Left kidney (tissue), 8 donors: ENCODE data around the gene FBXW10. TPM values are rescaled to one million over a fixed set of nuclear protein-coding genes. Genes with fewer than 3 reads are reported as not detected.
"Not testable (repeated sequence)": the region's sequence is repeated elsewhere in the genome, so short reads cannot be mapped to it uniquely, and the experiment has no call there.

Experiments
- DNase-seq: peaks from one replicate; pipeline ENCODE4 v3.0.0-alpha.2; 2013
- long read RNA-seq, 8 donors: transcript quantifications; one replicate each; lab custom pipeline, GENCODE V29; 2026
- polyA plus RNA-seq: library from polyadenylated mRNA; unstranded; fragments of 120-200 nt; gene quantifications from one replicate; pipeline ENCODE4 v1.2.1, GENCODE V29; 2013; ENCODE audit not compliant: insufficient read length

Gene FBXW10, protein sequence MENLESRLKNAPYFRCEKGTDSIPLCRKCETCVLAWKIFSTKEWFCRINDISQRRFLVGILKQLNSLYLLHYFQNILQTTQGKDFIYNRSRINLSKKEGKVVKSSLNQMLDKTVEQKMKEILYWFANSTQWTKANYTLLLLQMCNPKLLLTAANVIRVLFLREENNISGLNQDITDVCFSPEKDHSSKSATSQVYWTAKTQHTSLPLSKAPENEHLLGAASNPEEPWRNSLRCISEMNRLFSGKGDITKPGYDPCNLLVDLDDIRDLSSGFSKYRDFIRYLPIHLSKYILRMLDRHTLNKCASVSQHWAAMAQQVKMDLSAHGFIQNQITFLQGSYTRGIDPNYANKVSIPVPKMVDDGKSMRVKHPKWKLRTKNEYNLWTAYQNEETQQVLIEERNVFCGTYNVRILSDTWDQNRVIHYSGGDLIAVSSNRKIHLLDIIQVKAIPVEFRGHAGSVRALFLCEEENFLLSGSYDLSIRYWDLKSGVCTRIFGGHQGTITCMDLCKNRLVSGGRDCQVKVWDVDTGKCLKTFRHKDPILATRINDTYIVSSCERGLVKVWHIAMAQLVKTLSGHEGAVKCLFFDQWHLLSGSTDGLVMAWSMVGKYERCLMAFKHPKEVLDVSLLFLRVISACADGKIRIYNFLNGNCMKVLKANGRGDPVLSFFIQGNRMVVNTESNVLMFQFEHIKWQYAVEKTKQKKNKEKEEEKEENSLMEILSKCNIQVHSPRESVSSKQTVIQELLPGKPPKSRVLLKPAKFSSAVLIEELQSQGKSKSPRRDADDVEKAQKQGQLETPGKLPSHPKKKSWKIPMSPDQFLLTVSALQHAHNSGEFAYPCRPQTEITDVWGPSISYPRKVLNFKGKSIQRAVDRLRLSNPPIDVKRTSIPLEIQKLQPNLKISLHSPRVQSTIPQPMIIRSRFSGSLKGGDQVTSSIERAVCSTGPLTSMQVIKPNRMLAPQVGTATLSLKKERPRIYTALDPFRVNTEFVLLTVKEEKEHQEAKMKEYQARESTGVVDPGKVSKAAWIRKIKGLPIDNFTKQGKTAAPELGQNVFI
- polyA plus RNA-seq: 1.0 TPM
- long read RNA-seq, donor 1: 0 reads
- long read RNA-seq, donor 2: 0 reads
- long read RNA-seq, donor 3: 0 reads
- long read RNA-seq, donor 4: 0 reads
- long read RNA-seq, donor 5: 0 reads
- long read RNA-seq, donor 6: 0 reads
- long read RNA-seq, donor 7: 0 reads
- long read RNA-seq, donor 8: 0 reads

DNA sequence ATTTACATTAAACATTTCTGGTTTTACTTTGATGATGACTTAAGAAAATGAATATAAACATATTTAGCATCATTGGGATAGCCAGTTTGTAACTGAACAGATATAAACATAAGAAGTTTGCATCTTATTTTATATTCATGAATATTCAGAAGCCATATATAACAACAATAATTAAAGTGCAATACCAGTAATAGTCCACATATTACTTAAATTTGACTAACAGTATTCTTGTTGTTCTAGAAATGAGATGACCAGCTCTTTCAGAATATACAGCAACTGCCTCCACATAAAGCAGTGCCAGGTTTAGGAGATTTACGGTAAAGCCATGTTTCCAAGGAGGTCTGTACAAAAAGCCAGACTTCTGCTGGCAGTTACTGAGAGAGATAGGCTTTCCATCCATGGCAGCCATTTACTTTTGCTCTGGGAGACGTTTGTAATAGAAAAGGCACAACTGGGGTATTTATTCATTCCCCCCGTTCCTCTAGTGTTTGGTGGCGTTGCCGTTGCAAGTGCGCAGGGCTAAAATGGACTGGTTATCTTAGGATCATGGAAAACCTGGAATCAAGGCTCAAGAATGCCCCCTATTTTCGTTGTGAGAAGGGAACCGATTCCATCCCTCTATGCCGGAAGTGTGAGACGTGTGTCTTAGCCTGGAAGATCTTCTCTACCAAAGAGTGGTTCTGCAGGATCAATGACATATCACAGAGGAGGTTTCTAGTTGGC lies at the start of gene FBXW10:
Gene FBXW10, plus strand, starts transcription at position 356 of the 723 bp plus-strand sequence. Its CDS starts 191 bp downstream, at position 547.
- DNase-seq: not testable (repeated sequence)

DNA sequence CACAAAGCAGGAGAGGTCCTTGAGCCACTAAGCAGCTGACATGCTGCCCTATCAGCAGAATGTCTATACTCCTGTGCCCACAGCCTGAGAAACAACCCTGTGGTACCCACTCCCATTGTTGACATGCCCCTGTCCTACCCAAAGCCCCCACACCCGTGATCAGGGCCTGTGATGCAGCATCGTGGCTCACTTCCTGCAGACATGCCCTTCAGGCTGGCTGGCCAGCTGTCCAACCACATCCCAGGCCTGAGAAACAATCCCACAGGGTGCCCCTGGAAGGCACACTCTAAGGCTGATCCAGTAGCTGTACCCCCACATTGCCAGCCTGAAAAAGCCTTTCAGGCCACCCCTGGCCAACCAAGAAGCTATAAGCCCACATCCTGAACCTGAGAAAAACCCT lies 48.7 kb upstream of the FBXW10 start:
- not testable (repeated sequence) for DNase-seq

DNA sequence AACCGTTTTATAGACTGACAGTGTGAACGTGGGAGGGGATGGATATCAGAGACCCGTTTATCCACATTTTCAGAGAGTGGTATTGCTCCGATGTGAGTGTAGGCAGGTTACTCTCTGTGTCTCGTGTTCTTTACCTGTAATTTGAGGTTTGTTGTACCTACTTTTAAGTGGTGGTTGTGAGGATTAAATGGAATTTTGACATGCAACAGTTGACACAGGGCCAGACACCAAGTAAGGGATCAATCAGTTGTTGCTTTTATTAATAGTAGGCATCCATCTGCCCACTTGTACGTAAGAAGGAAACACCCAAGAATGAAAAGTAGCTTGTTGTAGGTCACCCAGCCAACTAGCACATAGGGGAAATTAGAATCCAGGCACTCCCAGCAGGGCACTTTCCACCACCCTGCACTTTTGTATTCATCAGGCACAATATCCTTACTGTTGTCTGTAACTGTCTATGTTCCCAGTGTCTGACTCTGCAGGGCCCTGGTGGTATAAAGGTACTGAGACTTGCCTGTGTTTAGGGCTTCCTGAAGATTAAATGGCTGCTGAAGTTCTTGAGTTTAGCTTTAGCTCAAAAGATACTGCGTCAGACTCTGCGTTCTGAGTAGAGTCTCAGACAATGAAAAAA lies 45.3 kb upstream of the FBXW10 start:
- DNase-seq: not testable (repeated sequence)

DNA sequence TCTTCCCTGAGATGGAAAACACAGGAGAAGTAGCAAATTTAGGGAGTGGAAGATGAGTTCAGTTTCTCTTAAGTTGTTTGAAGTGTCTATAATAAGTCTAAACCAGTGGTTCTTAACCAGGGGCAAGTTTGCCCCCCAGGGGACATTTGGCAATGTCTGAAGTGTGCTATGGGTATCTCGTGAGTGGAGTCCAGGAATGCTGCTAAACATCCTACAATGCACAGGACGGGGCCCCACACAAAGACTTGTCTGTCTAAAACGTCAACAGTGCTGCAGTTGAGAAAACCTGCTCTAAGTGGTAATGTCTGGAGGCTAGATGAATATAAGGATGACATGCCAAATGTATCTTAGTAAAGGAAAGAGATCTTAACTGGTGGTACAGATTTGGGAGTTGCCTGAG lies 37.9 kb upstream of the FBXW10 start:
- DNase-seq: not testable (repeated sequence)

DNA sequence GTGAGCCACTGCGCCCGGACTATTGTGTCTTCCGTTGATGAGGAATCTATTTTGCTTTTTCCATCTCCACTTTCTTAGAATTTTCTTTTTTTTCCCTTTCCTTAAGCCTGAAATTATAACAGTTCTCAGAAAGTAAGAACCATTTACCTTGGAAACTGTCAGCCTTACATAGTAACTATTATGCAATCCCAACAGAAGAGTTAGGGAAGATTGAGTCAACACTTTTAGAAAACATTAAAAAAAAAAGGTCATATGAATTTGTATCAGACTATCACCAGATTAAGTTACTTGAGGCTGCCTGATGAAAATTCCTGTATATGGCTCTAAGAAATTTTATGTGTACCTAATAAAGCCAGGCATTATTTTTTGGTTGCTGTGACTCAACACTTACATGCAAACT lies 35.6 kb upstream of the FBXW10 start:
- DNase-seq: not testable (repeated sequence)

DNA sequence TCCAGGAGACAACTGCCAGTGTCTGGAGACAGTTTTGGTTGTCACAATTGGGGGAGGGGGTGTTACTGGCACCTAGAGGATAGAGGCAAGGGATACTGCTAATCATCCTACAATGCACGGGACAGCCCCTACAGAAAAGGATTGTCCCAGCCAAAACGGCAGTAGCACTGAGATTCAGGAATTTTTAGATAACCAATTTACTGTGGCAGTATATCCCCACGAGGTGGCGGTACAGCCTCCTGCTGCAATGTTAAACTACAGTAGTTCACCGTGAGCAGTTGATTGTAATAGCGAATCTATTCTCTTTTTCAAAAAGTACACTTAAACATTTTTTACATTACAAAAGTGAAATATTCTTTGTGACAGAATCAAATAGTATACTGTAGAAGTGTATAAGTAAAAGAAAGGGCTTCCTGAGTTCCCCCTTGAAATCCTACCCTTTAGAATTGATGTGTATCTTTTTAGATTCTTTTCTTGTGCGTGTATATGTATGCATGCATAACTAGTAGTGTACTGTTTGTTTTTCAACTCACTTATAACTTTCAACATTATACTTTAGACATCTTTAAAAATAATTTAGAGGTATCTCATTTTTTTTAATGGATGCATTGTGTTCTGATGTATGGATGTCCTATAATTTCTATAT lies 31.4 kb upstream of the FBXW10 start:
- peak; percentile 52 for DNase-seq

DNA sequence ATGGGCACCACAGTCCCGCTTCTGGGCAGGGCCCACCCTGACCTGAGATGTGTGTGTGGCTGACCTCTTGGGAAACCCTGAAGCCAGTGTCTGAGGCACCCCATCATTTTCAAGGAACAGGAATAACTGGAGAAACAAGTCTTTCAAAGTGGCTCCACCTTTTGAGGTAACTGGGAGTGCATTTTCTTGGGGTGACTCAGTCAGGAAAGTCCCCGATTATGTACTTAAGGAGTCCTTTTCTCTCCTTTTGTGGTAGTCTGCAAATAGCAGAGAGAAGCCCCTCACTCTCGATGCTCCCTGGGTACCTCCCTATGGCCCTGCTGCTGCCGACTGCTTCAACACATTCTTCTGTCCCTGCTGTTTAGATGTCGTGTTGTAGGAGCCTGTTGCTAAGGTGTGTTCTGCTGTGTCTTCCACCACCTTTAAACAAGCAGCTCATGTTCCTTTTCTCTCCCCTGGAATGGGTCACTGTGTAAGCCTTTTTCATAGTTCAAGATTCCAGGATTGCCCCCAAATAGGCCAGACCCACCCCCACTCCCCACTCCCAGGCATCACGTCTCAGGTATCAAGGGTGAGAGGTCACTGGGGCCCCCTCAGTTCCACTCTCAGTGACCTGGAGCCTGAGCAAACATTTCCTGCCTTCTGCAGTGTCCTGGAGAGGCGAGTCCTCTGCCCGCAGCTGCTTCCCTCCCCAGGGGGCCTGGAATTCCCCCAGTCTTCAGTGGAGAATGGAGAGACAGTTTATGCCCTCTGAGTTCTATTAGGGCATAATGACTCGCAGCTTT lies 25.0 kb upstream of the FBXW10 start:
- peak; percentile 5 for DNase-seq

DNA sequence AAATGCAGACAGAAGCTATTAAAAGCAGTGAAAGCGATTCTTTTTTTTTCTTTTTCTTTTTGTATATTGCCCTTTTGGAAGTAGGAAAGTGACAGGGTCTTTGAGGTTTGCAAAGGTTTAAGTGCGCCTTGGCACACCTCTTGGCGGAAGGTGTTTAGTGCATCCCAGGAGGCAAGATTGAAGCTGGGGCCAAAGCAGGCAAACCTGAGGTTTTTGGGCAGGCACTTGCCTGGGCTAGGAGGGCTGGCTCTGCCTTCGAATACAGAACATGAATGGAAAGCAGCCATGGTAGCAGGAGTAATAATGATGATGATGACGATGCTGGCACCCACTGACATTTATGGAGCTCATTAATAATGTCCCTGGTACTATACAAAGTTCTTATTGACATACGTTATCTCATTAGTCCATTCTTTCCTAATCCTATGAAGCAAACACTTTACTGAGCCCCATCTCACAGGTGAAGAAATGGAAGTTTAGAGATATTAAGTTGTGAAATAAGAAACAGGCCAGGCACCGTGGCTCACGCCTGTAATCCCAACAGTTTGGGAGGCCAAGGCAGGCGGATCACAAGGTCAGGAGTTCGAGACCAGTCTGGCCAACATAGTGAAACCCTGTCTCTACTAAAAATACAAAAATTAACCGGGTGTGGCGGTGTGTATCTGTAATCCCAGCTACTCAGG lies 24.3 kb upstream of the FBXW10 start:
- DNase-seq: not testable (repeated sequence)

DNA sequence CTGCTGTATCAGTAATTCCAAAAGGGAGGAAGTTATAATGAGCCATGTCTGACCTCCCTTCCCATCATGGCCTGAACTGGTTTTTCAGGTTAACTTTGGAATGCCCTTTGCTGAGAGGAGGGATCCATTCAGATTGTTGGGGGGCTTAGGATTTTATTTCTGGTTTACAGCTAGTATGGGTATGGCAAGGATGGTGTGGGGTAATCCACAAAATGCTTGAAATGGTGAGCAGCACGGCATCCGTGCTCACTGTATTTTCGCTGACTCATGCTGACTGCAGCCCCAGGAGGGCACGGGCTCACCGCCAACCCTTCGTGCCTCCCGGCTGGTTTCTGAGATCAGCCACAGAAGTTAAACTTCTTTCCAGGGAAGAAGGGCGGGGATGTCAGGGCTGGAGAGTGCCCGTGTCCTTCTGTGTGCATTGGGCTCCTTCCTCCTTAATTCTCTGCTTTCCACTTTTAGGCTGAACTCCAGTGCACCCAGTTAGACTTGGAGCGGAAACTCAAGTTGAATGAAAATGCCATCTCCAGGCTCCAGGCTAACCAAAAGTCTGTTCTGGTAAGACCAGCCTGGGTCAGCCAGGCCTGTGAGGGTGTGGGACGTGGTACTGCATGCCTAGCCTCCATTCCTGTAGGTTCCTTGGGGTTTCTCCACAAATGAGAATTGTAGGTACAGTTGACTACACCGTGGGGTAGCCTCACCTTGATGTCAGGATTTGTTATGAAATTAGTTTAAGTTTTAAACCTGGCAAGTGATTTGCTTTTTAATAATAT lies 21.9 kb upstream of the FBXW10 start:
- not testable (repeated sequence) for DNase-seq

DNA sequence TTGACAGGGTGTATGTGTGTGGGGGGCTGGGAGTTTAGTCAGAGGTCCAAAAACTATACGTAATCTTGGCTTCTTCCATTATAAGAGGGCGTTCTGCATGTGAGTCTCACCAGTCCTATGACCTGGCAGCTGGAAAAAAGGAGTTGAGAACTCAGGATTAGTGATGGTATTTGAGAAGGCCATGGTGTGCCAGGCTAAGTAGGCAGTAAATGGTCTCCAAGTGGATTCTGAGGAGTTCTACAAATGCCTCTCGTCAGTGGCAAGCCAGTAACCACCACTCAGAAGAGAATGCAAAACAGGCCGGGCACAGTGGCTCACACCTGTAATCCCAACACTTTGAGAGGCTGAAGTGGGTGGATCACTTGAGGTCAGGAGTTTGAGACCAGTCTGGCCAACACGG lies 21.2 kb upstream of the FBXW10 start:
- not testable (repeated sequence) for DNase-seq

DNA sequence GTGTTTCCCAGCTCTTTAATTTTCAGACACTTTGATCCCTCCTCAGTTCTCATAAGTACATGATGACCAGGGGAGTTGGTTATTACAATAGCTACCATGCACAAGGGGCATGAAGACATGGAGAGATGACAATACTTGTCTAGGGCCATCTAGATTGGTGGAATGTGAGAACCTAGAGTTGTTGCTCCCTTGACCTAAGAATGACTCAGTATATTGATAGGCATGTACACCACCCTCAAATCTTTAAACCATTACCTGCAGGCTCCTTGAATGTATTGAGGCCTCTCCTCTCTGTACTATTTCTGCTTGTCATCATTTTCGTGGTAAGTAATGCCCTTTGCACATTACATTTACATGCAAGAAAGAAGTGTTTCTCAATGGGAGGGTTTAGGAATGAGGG lies 20.3 kb upstream of the FBXW10 start:
- not testable (repeated sequence) for DNase-seq

DNA sequence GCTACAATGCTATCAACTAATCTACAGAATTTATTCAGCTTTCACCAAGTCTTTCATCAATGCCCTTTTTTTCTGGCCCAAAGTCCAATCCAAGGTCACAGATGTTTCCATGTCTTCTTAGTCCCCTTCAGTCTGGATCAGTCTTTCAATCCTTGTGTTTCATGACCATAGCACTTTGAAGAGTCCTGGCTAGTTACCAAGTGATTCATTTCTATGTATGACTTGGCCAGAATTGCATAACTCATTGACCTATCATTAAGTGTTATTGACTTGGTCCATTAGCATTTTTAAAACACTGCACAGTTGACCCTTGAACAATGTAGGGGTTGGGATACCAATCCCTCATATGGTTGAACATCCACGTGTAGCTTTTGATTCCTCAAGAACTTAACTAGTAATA lies 11.4 kb upstream of the FBXW10 start:
- DNase-seq: not testable (repeated sequence)

DNA sequence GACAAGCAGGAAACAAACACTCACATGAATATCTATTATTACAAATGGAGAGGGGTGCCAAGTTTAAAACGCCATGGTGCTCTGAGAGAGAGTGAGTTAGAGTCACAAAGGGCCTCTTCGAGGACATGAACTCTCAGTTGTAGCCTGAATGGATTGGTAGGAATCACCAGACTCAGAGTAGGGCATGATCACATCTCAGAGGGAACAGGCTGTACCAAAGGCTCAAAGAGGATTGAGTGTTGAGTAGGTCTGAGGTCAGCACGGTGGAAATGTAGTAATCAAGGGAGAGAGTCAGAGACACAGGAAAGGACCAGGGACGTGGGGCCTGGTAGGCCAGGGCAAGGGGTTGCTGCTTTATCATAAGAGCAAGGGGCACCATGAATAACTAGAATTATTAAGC lies 10.5 kb upstream of the FBXW10 start:
- not testable (repeated sequence) for DNase-seq

DNA sequence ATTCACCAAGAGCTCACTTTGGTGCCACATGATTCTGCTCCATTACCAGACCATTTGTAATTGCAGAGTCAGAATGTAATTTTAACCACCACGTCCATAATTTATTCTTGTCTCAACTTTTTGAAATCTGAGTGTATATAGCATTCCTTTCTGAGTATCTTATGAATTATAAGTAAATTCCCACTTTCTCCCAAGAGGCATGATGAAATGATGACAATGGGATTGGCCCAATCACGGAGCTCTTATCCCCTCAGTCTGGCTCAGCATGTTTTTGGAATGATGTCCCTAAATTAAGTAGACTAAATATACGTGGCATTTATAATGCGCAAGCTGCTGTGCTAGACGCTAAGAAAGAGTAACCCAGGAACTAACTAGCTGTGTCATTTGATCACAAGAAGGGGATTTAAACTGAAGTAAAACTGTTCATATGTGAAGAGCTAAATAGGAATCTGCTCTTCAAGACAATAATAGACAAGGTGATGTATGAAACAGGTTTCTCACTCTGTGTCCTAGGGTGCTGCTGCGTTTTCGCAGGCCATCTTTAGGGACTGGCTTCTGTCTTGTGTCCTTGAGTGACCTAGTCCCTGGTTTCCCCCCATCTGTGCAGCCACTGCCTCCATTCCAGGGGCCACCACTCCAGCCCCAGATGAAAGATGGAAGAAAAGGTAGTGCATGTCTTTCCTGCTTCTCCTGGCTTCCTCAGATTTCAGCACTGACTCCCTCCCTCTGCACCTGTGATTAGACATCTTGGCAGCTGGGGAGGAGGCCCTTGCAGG lies 4.0 kb upstream of the FBXW10 start:
- not testable (repeated sequence) for DNase-seq

DNA sequence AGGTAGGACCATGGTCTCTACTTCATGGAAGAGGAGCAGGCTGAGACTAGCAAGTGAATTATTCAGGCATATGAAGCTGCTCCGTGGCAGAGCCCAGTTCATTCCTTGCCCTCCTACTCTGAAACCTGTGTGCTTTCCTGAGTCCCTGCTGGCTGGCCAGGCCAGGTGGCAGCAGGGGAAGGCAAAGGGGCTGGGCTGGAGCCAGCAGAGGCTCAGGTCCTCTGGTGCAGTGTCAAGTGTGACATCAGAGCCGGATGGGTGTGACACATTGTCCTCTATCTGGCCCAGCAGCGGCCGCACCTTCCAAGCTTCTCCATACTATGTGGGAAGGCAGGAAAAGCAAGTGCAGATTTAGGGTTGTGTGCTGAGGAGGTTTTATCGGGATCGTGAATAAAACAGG lies 2.6 kb upstream of the FBXW10 start:
- DNase-seq: not testable (repeated sequence)

DNA sequence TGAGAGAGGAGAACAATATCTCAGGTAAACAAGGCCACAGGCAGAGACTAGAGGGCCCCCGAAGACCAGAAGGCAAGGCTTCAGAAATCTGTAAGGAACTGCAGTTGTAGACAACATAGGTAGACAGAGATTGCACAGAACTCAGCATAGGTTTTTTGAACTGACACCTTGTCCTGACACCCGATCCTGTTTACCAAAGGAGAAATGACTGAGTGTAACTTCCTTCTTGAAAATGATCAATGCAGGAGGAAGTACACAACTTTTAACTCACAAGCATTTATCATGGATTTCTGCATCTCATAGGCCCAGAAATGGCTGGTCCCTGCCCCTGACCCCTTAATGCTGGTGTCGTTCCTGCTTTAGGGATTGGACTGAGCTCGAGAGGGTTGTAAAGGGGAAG lies 872 bp downstream of the FBXW10 start:
- not testable (repeated sequence) for DNase-seq

DNA sequence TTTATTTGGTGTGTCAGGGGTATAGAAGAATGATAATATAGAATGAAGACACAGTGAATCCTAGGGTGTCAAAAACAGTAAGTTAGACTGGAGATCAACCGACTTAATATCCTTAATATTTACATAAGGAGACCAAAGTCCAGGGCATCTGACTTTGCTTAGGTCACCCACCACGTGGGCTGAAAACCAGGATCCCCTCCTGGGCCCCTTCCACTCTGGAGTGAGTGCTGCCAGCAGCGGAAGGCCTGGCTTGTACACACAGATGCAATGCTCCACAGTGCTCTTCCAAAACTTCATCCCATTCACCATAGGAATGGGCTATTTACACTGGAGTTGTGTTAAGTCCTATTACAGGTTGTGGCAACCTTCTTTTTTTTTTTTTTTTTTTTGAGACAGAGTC lies 2.7 kb downstream of the FBXW10 start:
- DNase-seq: not testable (repeated sequence)
